Stimulated activated CD4-positive, alpha-beta T cell treated with anti-CD3 and anti-CD28 coated beads, Interleukin-4, amount 100 ng/mL, for 4 hours (primary cell): Measurements from ENCODE around the gene AP3D1.
"Not testable (repeated sequence)": the region's sequence is repeated elsewhere in the genome, so short reads cannot be mapped to it uniquely, and the experiment has no call there.

Experiments
- DNase-seq, 2 experiments: peaks; one replicate each; pipeline ENCODE4 v3.0.0-alpha.2; 2020

Gene AP3D1

GRCh38 chr19:2151339-2152229 is at the start of gene AP3D1:
Gene AP3D1 (minus strand): TSS chr19:2151566. CDS start chr19:2151334, 232 bp downstream.
- DNase-seq = peak; percentile 100

- not testable (repeated sequence) for DNase-seq
Observed at GRCh38 chr19:2200624-2201294, 49.4 kb upstream of the AP3D1 start.

GRCh38 chr19:2199861-2200623 is 48.7 kb upstream of the AP3D1 start:
- DNase-seq = no peak

- no peak for DNase-seq
Observed at GRCh38 chr19:2199215-2199614, 47.8 kb upstream of the AP3D1 start.

- DNase-seq = no peak
Observed at GRCh38 chr19:2198317-2198716, 47.0 kb upstream of the AP3D1 start.

- DNase-seq = no peak
Observed at GRCh38 chr19:2197270-2197669, 45.9 kb upstream of the AP3D1 start.

- no peak for DNase-seq
Observed at GRCh38 chr19:2195914-2196313, 44.5 kb upstream of the AP3D1 start.

GRCh38 chr19:2195361-2195760 is 44.0 kb upstream of the AP3D1 start:
- no peak for DNase-seq

GRCh38 chr19:2194513-2195078 is 43.2 kb upstream of the AP3D1 start:
- DNase-seq = no peak

GRCh38 chr19:2193807-2194206 is 42.4 kb upstream of the AP3D1 start:
- no peak for DNase-seq

GRCh38 chr19:2192862-2193261 is 41.5 kb upstream of the AP3D1 start:
- no peak for DNase-seq

- no peak for DNase-seq
Observed at GRCh38 chr19:2191456-2192310, 40.3 kb upstream of the AP3D1 start.

GRCh38 chr19:2190848-2191455 is 39.6 kb upstream of the AP3D1 start:
- no peak for DNase-seq

- DNase-seq = no peak
Observed at GRCh38 chr19:2189880-2190279, 38.5 kb upstream of the AP3D1 start.

GRCh38 chr19:2188708-2189385 is 37.5 kb upstream of the AP3D1 start:
- DNase-seq = peak in 1 of 2 experiments; percentile 50

- no peak for DNase-seq
Observed at GRCh38 chr19:2187159-2187558, 35.8 kb upstream of the AP3D1 start.

GRCh38 chr19:2186071-2186846 is 34.9 kb upstream of the AP3D1 start:
- DNase-seq = no peak

- no peak for DNase-seq
Observed at GRCh38 chr19:2185734-2186070, 34.3 kb upstream of the AP3D1 start.

- DNase-seq = no peak
Observed at GRCh38 chr19:2184422-2184975, 33.1 kb upstream of the AP3D1 start.

GRCh38 chr19:2181633-2181997 is 30.2 kb upstream of the AP3D1 start:
- DNase-seq = no peak
